Vagina (tissue), 2 donors: ENCODE measurements around the gene ST6GAL1. TPM values are rescaled to one million over a fixed set of nuclear protein-coding genes. Genes with fewer than 3 reads are reported as not detected.
"Not testable (repeated sequence)": the region's sequence is repeated elsewhere in the genome, so short reads cannot be mapped to it uniquely, and the experiment has no call there.

Experiments used
- DNase-seq, 2 donors: peaks; one replicate each; pipeline ENCODE4 v3.0.0-alpha.2; 2017; ENCODE audit errors: extremely low spot score in 2 of 2
- H3K27ac ChIP-seq: fragments of 200-600 bp; sonication (generic); one replicate; pipeline ENCODE4 v1.5.1; 2019
- H3K27me3 ChIP-seq: fragments of 200-600 bp; sonication (generic); one replicate; pipeline ENCODE4 v1.5.1; 2019
- H3K36me3 ChIP-seq, 2 donors: fragments of 200-600 bp; sonication (generic); one replicate each; pipeline ENCODE4 v1.5.1; 2017 to 2019
- H3K4me1 ChIP-seq: fragments of 200-600 bp; sonication (generic); one replicate; pipeline ENCODE4 v1.5.1; 2019
- H3K4me3 ChIP-seq, 2 donors: fragments of 200-600 bp; sonication (generic); 1 replicate in 1 of 2; 2 replicates in 1 of 2; pipeline ENCODE4 v1.5.1; 2016 to 2019
- H3K9me3 ChIP-seq: fragments of 200-600 bp; sonication (generic); one replicate; pipeline ENCODE4 v1.5.1; 2019
- CTCF ChIP-seq, 3 experiments: fragments of 450-650 bp in 2 of 3; fragments of 200-600 bp in 1 of 3; sonication (generic) in 1 of 3; IDR thresholded peaks; one replicate each; pipeline ENCODE4 v1.5.1; 2017 to 2019; ENCODE audit warnings: antibody characterized with exemption in 3 of 3, mild to moderate bottlenecking in 2 of 3, moderate library complexity in 2 of 3
- POLR2A ChIP-seq, 2 donors: fragments of 450-650 bp; IDR thresholded peaks; one replicate each; pipeline ENCODE4 v1.6.1; 2017; ENCODE audit warnings: antibody characterized with exemption in 2 of 2, mild to moderate bottlenecking in 2 of 2, moderate library complexity in 2 of 2
- POLR2AphosphoS5 ChIP-seq, 2 donors: sonication (generic); formaldehyde crosslinking; IDR thresholded peaks; one replicate each; pipeline ENCODE4 v1.9.0; 2017; ENCODE audit warnings: antibody characterized with exemption in 2 of 2, mild to moderate bottlenecking in 2 of 2, low read depth in 1 of 2; ENCODE audit not compliant: insufficient read depth in 1 of 2
- intact Hi-C: fragments of 100-400 bp; cut with DNase I; formaldehyde crosslinking; loops from one replicate; pipeline ENCODE4 v1.15.1; 2023
- total RNA-seq: library from RNA; depleted of rRNA; stranded (reverse); fragments of >200 nt; gene quantifications from one replicate; pipeline ENCODE4 v1.2.3, GENCODE V29; 2016

The ST6GAL1 gene
- total RNA-seq, 1 donor from 2014 or later, result 37.8 TPM

DNA sequence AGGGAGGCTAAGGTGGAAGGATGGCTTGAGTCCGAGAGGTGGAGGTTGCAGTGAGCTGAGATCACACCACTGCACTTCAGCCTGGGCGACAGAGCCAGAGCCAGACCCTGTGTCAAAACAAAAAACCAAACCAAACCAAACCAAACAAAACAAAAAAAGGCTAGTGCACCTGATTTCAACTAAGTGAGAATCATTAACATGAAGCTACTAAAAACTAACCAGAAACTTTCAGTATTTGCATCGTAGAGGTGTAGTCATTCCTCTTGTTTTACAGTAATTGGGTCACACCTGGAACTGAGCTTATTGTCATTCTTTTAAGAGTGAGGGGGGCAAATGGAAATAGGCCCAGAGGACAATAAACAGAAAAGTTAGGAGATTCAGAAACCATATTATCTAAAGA lies 58.5 kb downstream of the ST6GAL1 start:
- TF ChIP-seq CTCF (IDR thresholded peaks at IDR 0.05) (no peak), POLR2AphosphoS5 (IDR thresholded peaks at IDR 0.05; ENCODE audit: insufficient read depth in 1 of 2, low read depth in 1 of 2) (no peak)
- no peak overlapping the region for H3K4me3 ChIP-seq
- no peak for DNase-seq
- intact Hi-C loops, result no loop called here
- no peaks in the 10 kb centered on the region for H3K9me3 ChIP-seq
- no peak overlapping the region for H3K27ac ChIP-seq
- no peaks in the 10 kb centered on the region for H3K27me3 ChIP-seq
- H3K4me1 ChIP-seq, result no peaks in the 10 kb centered on the region
- H3K36me3 ChIP-seq, result no peaks in the 10 kb centered on the region

DNA sequence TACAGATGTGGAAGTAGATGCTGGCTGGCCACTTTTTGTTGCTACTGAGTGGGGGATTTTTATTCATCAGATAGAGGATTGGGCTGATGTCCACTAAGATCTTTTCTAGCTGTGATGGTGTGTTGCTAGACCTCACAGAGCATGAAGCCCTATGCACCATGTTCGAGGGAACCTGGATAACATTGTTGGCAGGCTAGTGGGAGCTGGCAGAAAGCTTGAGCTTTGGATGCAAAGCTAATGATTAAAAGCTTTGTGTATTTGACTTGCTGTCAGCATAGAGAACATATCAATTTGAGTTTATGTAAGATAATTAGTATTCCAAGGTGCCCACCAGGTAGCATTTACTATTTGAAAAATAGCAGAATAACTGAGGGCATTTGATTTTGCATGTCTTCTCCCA lies 59.1 kb downstream of the ST6GAL1 start:
- intact Hi-C loops, result no loop called here
- H3K27ac ChIP-seq, result no peak overlapping the region
- H3K36me3 ChIP-seq, result no peaks in the 10 kb centered on the region
- H3K4me1 ChIP-seq, result no peaks in the 10 kb centered on the region
- no peaks in the 10 kb centered on the region for H3K27me3 ChIP-seq
- TF ChIP-seq CTCF (IDR thresholded peaks at IDR 0.05), result no peak
- TF ChIP-seq POLR2AphosphoS5 (IDR thresholded peaks at IDR 0.05; ENCODE audit: insufficient read depth in 1 of 2, low read depth in 1 of 2), result no peak
- no peak for TF ChIP-seq POLR2A (IDR thresholded peaks at IDR 0.05)
- no peaks in the 10 kb centered on the region for H3K9me3 ChIP-seq
- DNase-seq, result no peak
- H3K4me3 ChIP-seq, result no peak overlapping the region

GRCh38 chr3:186990277-186990676 lies 60.0 kb downstream of the ST6GAL1 start:
- H3K27ac ChIP-seq, result no peak overlapping the region
- no peak overlapping the region for H3K4me3 ChIP-seq
- no peak for DNase-seq
- no peaks in the 10 kb centered on the region for H3K4me1 ChIP-seq
- H3K36me3 ChIP-seq, result no peaks in the 10 kb centered on the region
- H3K9me3 ChIP-seq, result no peaks in the 10 kb centered on the region
- H3K27me3 ChIP-seq, result no peaks in the 10 kb centered on the region
- intact Hi-C loops, result no loop called here
- TF ChIP-seq POLR2AphosphoS5 (IDR thresholded peaks at IDR 0.05; ENCODE audit: insufficient read depth in 1 of 2, low read depth in 1 of 2) (no peak), CTCF (IDR thresholded peaks at IDR 0.05) (no peak), POLR2A (IDR thresholded peaks at IDR 0.05) (no peak)

DNA sequence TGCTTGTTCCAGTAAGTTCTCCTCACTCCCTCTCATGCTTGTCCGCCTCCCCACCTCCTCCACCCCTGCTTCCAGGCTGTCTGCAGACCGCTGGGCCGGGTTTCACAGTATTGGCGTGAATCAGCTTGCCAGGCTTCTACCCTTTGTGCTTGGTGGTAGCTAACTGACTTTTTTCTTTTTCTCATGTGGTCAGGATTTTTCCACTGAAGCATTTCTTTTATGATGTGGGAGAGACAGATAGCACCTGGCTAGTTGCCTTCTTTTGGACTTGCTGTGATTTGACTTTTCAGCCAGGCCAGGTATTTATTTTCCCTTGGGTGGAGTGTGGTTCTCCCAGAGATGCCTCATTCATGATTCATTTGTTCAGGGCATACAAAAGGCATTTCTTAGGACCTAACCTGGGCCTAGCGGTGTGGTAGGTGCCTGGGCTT lies 60.6 kb downstream of the ST6GAL1 start:
- H3K36me3 ChIP-seq, result no peaks in the 10 kb centered on the region
- H3K27ac ChIP-seq, result no peak overlapping the region
- intact Hi-C loops, result no loop called here
- H3K4me1 ChIP-seq, result no peaks in the 10 kb centered on the region
- no peaks in the 10 kb centered on the region for H3K27me3 ChIP-seq
- TF ChIP-seq POLR2AphosphoS5 (IDR thresholded peaks at IDR 0.05; ENCODE audit: insufficient read depth in 1 of 2, low read depth in 1 of 2), result no peak
- no peak for TF ChIP-seq CTCF (IDR thresholded peaks at IDR 0.05)
- TF ChIP-seq POLR2A (IDR thresholded peaks at IDR 0.05), result no peak
- no peak overlapping the region for H3K4me3 ChIP-seq
- DNase-seq, result no peak
- no peaks in the 10 kb centered on the region for H3K9me3 ChIP-seq

- no peaks in the 10 kb centered on the region for H3K27me3 ChIP-seq
- H3K36me3 ChIP-seq, result no peaks in the 10 kb centered on the region
- no peaks in the 10 kb centered on the region for H3K4me1 ChIP-seq
- H3K9me3 ChIP-seq, result no peaks in the 10 kb centered on the region
- no peak overlapping the region for H3K27ac ChIP-seq
- intact Hi-C loops, result no loop called here
- DNase-seq, result no peak
- TF ChIP-seq POLR2A (IDR thresholded peaks at IDR 0.05), result no peak
- no peak for TF ChIP-seq POLR2AphosphoS5 (IDR thresholded peaks at IDR 0.05; ENCODE audit: insufficient read depth in 1 of 2, low read depth in 1 of 2)
- no peak for TF ChIP-seq CTCF (IDR thresholded peaks at IDR 0.05)
- no peak overlapping the region for H3K4me3 ChIP-seq
Observed at GRCh38 chr3:186991470-186991869, 61.1 kb downstream of the ST6GAL1 start.

DNA sequence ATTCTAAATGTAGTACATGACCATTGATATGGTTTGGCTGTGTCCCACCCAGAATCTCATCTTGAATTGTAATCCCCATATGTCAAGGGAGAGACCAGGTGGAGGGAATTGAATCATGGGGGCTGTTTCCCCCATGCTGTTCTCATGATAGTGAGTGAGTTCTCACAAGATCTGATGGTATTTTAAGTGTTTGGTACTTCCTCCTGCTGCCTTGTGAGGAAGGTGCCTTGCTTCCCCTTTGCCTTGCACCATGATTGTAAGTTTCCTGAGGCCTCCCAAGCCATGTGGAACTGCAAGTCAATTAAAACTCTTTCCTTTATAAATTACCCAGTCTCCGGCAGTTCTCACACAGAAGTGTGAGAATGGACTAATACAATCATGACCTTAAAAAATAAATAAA lies 61.8 kb downstream of the ST6GAL1 start:
- H3K4me3 ChIP-seq, H3K27me3 ChIP-seq, H3K36me3 ChIP-seq, H3K9me3 ChIP-seq, H3K27ac ChIP-seq, H3K4me1 ChIP-seq, DNase-seq, intact Hi-C loops: not testable (repeated sequence)
